ENCODE measurements around the gene CES1.
"Not testable (repeated sequence)": the region's sequence is repeated elsewhere in the genome, so short reads cannot be mapped to it uniquely, and the experiment has no call there.

The CES1 gene

GRCh38 chr16:55868137-55868536 is 35.2 kb upstream of the CES1 start:
- no peak for DNase-seq (ENCODE audit: extremely low read depth, low read depth)
- TF ChIP-seq, protein P1, sequence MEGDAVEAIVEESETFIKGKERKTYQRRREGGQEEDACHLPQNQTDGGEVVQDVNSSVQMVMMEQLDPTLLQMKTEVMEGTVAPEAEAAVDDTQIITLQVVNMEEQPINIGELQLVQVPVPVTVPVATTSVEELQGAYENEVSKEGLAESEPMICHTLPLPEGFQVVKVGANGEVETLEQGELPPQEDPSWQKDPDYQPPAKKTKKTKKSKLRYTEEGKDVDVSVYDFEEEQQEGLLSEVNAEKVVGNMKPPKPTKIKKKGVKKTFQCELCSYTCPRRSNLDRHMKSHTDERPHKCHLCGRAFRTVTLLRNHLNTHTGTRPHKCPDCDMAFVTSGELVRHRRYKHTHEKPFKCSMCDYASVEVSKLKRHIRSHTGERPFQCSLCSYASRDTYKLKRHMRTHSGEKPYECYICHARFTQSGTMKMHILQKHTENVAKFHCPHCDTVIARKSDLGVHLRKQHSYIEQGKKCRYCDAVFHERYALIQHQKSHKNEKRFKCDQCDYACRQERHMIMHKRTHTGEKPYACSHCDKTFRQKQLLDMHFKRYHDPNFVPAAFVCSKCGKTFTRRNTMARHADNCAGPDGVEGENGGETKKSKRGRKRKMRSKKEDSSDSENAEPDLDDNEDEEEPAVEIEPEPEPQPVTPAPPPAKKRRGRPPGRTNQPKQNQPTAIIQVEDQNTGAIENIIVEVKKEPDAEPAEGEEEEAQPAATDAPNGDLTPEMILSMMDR (IDR thresholded peaks at IDR 0.05; ENCODE audit: low read depth, low read length) = no peak

GRCh38 chr16:55861288-55861687 is 28.4 kb upstream of the CES1 start:
- no peak for DNase-seq (ENCODE audit: extremely low read depth, low read depth)
- TF ChIP-seq, protein P1 (IDR thresholded peaks at IDR 0.05; ENCODE audit: low read depth, low read length) = no peak

DNA sequence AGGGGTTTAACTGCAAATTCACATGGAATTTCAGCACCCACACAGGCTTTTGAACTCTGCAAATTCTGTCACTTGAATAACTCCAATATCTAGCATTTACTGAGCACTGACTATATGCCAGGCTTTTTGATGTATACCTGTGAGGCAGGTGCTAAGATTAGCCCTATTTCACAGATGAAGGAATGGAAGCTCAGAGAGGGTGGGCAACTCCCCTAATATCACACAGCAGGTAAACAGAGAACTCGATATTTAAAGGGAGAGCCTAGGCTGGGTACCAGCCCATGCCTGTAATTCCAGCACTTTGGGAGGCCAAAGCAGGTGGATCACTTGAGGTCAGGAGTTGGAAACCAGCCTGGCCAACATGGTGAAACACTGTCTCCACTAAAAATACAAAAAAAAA is 24.8 kb upstream of the CES1 start:
- not testable (repeated sequence) for DNase-seq (ENCODE audit: extremely low read depth, low read depth)

DNA sequence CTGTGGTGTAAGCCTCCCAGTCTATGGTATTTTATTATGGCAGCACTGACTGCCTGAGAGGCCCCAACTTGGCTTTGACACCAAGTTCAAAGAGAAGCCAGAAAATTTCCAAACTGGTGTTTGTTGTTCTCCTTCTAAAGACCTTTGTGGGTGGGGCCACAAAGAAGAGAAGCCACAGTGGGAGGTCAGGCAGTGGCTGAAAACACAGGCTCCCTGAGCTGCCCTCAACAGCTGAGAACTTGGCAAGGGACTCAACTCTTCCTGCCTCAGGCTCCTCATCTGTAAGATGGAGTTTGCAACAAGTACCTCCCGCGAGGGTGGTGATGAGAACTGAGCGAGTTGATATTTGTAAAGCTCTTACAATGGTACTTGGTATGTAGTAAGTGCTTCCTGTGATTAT is 24.1 kb upstream of the CES1 start:
- TF ChIP-seq, protein P1 (IDR thresholded peaks at IDR 0.05; ENCODE audit: low read depth, low read length) = no peak
- DNase-seq (ENCODE audit: extremely low read depth, low read depth) = no peak

DNA sequence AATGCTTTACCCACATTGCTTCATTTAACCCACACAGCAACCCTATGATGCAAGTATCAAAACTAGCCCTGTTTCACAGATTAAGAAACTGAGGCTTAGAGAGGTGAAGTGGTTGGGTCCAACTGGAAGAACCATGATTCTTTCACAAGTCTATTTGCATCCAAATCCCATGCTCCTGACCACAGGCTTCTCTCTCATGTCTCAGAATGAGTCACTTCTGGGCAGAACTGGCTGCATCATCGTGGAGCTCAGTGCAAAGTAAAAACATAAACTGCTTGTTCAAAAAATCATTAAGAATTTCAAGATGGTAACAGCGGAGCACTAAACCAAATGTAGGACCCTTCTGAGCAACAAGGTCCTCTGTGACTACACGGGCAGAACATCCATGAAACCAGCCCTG is 20.2 kb upstream of the CES1 start:
- no peak for DNase-seq (ENCODE audit: extremely low read depth, low read depth)

DNA sequence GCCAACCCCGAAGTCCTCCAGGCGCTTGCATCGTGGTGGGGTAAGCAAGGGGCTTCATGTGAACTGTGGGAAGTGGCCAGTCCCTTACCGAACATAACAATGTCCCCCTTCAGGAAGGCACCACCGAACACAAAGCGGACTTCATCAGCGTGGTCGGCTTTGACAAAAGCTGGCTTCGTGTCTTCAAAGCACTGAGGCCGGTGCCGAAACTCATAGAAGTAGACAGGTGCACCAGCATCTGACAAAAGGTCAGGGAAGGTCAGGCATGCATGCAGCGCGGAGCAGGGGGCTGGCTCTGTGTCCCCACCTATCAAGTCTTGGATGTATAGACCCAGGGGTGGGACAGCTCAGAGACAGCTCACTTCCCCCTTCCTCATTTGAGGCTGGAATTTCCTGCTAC is 16.6 kb upstream of the CES1 start:
- no peak for DNase-seq (ENCODE audit: extremely low read depth, low read depth)
- TF ChIP-seq, protein P1 (IDR thresholded peaks at IDR 0.05; ENCODE audit: low read depth, low read length) = no peak

More for the DNA sequence above, 20.2 kb upstream of the CES1 start:
- TF ChIP-seq, protein P1 (IDR thresholded peaks at IDR 0.05; ENCODE audit: low read depth, low read length) = no peak

DNA sequence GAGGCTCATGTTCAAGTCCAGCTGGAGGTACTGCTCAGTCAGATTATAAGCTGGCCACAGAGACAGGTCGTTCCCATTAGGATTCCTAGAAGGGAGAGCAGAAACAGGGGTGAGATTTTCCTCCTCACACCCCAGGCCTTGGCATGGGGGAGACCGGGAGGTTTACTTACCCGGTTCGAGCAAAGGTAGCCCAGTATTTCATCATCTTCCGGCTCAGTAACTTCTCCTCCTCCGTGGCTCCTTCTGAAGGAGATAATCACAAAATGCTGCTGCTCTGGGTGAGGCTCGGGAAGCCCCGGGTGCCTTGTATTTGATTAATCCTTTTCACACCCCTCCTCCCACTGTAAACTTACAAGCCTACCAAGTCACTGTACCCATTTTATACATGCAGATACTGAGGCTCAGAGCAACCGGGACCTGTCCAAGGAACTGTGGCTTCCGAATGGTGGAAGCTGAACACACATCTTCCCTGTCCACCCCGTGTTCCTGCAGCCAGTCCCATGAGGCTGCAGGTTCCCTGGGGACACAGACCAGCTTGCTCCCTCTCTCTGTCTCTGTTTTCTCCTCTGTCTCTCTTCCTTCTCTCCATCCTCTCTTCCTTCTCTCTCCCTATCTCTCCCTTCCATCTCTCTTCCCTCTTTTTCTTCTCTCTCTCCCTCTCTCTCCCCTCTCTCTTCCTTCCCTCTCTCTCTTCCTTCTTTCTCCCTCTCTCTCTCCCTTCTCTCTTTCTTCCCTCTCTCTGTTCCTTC is 13.9 kb upstream of the CES1 start:
- no peak for DNase-seq (ENCODE audit: extremely low read depth, low read depth)
- TF ChIP-seq, protein P1 (IDR thresholded peaks at IDR 0.05; ENCODE audit: low read depth, low read length) = no peak

- TF ChIP-seq, protein P1 (IDR thresholded peaks at IDR 0.05; ENCODE audit: low read depth, low read length) = no peak
- no peak for DNase-seq (ENCODE audit: extremely low read depth, low read depth)
These were observed 10.2 kb upstream of the CES1 start for GRCh38 chr16:55843105-55843395.
